ENCODE measurements around the gene ZNF280B. TPM values are rescaled to one million over a fixed set of nuclear protein-coding genes. Genes with fewer than 3 reads are reported as not detected.

The ZNF280B gene
- total and polyA plus RNA-seq, 10 donors: 0.49 to 2.7 (median 1.9) TPM

- Histone ChIP-seq H3K27ac (no peak overlapping the region), H3K4me1 (peaks cover 0 to 12% (median 5%) of the 10 kb centered on the region in 6 donors), H3K4me3 (no peak overlapping the region), H3K27me3 (replicated peaks in 1 of 7) (peaks cover 0 to 52% (median 12%) of the 10 kb centered on the region in 7 donors), H3K9me3 (peaks cover 6 to 34% (median 30%) of the 10 kb centered on the region in 8 donors), H3K36me3 (no peaks in the 10 kb centered on the region)
- TF ChIP-seq CTCF (IDR thresholded peaks at IDR 0.05 in 8 of 11, conservative IDR thresholded peaks at IDR 0.05 in 3 of 11): no peak
- TF ChIP-seq POLR2A (IDR thresholded peaks at IDR 0.05): no peak
- no peak for TF ChIP-seq POLR2AphosphoS5 (IDR thresholded peaks at IDR 0.05)
- WGBS, 5 donors: 44 to 59% (median 56%) methylated on average over 6 of the region's 6 CpGs
- DNase-seq: no peak
- intact Hi-C loops (cut with DNase I; ENCODE audit: low total_unique reads): no loop called here
These were observed 45.6 kb downstream of the ZNF280B start for GRCh38 chr22:22462813-22463567.

- Histone ChIP-seq H3K4me1 (peaks cover 0 to 12% (median 5%) of the 10 kb centered on the region in 6 donors), H3K27me3 (replicated peaks in 1 of 7) (peaks cover 0 to 52% (median 12%) of the 10 kb centered on the region in 7 donors), H3K4me3 (no peak overlapping the region), H3K36me3 (no peaks in the 10 kb centered on the region), H3K27ac (no peak overlapping the region), H3K9me3 (peaks cover 6 to 43% (median 40%) of the 10 kb centered on the region in 8 donors)
- 70 to 80% (median 77%) methylated on average over 7 of the region's 7 CpGs for WGBS, 5 donors
- no peak for DNase-seq
- TF ChIP-seq POLR2A (IDR thresholded peaks at IDR 0.05) (no peak), POLR2AphosphoS5 (IDR thresholded peaks at IDR 0.05) (no peak), CTCF (IDR thresholded peaks at IDR 0.05 in 8 of 11, conservative IDR thresholded peaks at IDR 0.05 in 3 of 11) (no peak)
- intact Hi-C loops (cut with DNase I; ENCODE audit: low total_unique reads): no loop called here
These were observed 47.0 kb downstream of the ZNF280B start for GRCh38 chr22:22461583-22461982.

GRCh38 chr22:22461111-22461510 lies 47.4 kb downstream of the ZNF280B start:
- WGBS, 5 donors: 35 to 75% (median 64%) methylated on average over 1 of the region's 1 CpG
- TF ChIP-seq POLR2A (IDR thresholded peaks at IDR 0.05): no peak
- TF ChIP-seq CTCF (IDR thresholded peaks at IDR 0.05 in 8 of 11, conservative IDR thresholded peaks at IDR 0.05 in 3 of 11): peak in 1 of 11 experiments; percentile 15

GRCh38 chr22:22460635-22461034 lies 47.9 kb downstream of the ZNF280B start:
- no peak overlapping the region for H3K4me3 ChIP-seq
- no peak for DNase-seq
- H3K36me3 ChIP-seq: no peaks in the 10 kb centered on the region
- H3K4me1 ChIP-seq: peaks cover 0 to 12% (median 5%) of the 10 kb centered on the region in 6 donors
- H3K27me3 ChIP-seq (replicated peaks in 1 of 7): peaks cover 0 to 51% (median 12%) of the 10 kb centered on the region in 7 donors
- peak in 6 of 11 experiments; percentile 8 to 40 (median 24) for TF ChIP-seq CTCF (IDR thresholded peaks at IDR 0.05 in 8 of 11, conservative IDR thresholded peaks at IDR 0.05 in 3 of 11)
- TF ChIP-seq POLR2AphosphoS5 (IDR thresholded peaks at IDR 0.05): no peak
- TF ChIP-seq POLR2A (IDR thresholded peaks at IDR 0.05): no peak
- H3K27ac ChIP-seq: no peak overlapping the region
- peaks cover 6 to 51% (median 41%) of the 10 kb centered on the region in 8 donors for H3K9me3 ChIP-seq
- intact Hi-C loops (cut with DNase I; ENCODE audit: low total_unique reads): no loop called here

More at GRCh38 chr22:22461111-22461510, 47.4 kb downstream of the ZNF280B start:
- no peak overlapping the region for H3K4me3 ChIP-seq
- H3K9me3 ChIP-seq: peaks cover 6 to 48% (median 41%) of the 10 kb centered on the region in 8 donors
- H3K36me3 ChIP-seq: no peaks in the 10 kb centered on the region
- peaks cover 0 to 52% (median 12%) of the 10 kb centered on the region in 7 donors for H3K27me3 ChIP-seq (replicated peaks in 1 of 7)
- intact Hi-C loops (cut with DNase I; ENCODE audit: low total_unique reads): no loop called here
- no peak overlapping the region for H3K27ac ChIP-seq
- H3K4me1 ChIP-seq: peaks cover 0 to 12% (median 5%) of the 10 kb centered on the region in 6 donors
- no peak for DNase-seq

Measured in spleen (tissue), 11 donors.